T-helper 17 cell (primary cell): ENCODE data around the gene HLCS. TPM values are rescaled to one million over a fixed set of nuclear protein-coding genes. Genes with fewer than 3 reads are reported as not detected.
"Not testable (repeated sequence)": the region's sequence is repeated elsewhere in the genome, so short reads cannot be mapped to it uniquely, and the experiment has no call there.

ENCODE experiments used
- ATAC-seq: fragments of 150-1000 bp; cut with Tn5 transposase; 2 replicates; pipeline ENCODE4 v1.10.0; 2021; ENCODE audit warnings: mild to moderate bottlenecking, moderate library complexity
- DNase-seq, 3 donors: peaks; one replicate each; pipeline versions ENCODE4 v3.0.0 to v3.0.0-alpha.2; 2020 to 2021
- H3K9me3 ChIP-seq: one replicate; pipeline ENCODE4 v1.7.0; 2013; ENCODE audit warnings: low read length, mild to moderate bottlenecking; ENCODE audit not compliant: control insufficient read depth, poor library complexity, severe bottlenecking
- H3K27ac Mint-ChIP-seq: one replicate; pipeline ENCODE4 v1.8.0; 2022; ENCODE audit warnings: mild to moderate bottlenecking, moderate library complexity, mixed read lengths
- H3K27me3 Mint-ChIP-seq: one replicate; pipeline ENCODE4 v1.8.0; 2022; ENCODE audit warnings: mixed read lengths
- H3K36me3 Mint-ChIP-seq: one replicate; pipeline ENCODE4 v1.8.0; 2022; ENCODE audit warnings: low read depth, mixed read lengths
- H3K4me1 Mint-ChIP-seq: one replicate; pipeline ENCODE4 v1.8.0; 2022; ENCODE audit warnings: mild to moderate bottlenecking, mixed read lengths
- H3K4me3 Mint-ChIP-seq: one replicate; pipeline ENCODE4 v1.8.0; 2022; ENCODE audit warnings: mild to moderate bottlenecking, moderate library complexity, mixed read lengths
- total RNA-seq, 4 donors: library from RNA in 2 of 4; stranded (reverse) in 2 of 4; gene quantifications; one replicate each; pipeline ENCODE4 v1.2.3 and lab custom pipeline; 2022 to 2026

HLCS gene
- total RNA-seq, 2 donors from 2014 or later, result 14.4 to 16.3 TPM

GRCh38 chr21:36825658-36826057, 140.8 kb downstream of the HLCS start:
- Mint-ChIP-seq H3K36me3 (peaks cover 5% of the 10 kb centered on the region), H3K4me3 (no peak overlapping the region), H3K27ac (no peak overlapping the region), H3K27me3 (no peaks in the 10 kb centered on the region), H3K4me1 (peaks cover 8% of the 10 kb centered on the region)
- H3K9me3 ChIP-seq, result no peaks in the 10 kb centered on the region
- ATAC-seq, result no peak
- no peak for DNase-seq

- Mint-ChIP-seq H3K36me3 (peaks cover 2% of the 10 kb centered on the region), H3K4me3 (no peak overlapping the region), H3K4me1 (peaks cover 7% of the 10 kb centered on the region), H3K27ac (no peak overlapping the region), H3K27me3 (no peaks in the 10 kb centered on the region)
- ATAC-seq (no peak), DNase-seq (no peak)
- no peaks in the 10 kb centered on the region for H3K9me3 ChIP-seq
These were observed 145.5 kb downstream of the HLCS start for GRCh38 chr21:36821032-36821299.

- ATAC-seq (no peak), DNase-seq (no peak)
- Mint-ChIP-seq H3K27me3 (no peaks in the 10 kb centered on the region), H3K27ac (no peak overlapping the region), H3K4me3 (no peak overlapping the region), H3K36me3 (peaks cover 2% of the 10 kb centered on the region), H3K4me1 (peaks cover 7% of the 10 kb centered on the region)
- H3K9me3 ChIP-seq, result no peaks in the 10 kb centered on the region
These were observed 146.1 kb downstream of the HLCS start for GRCh38 chr21:36820176-36821031.

DNA sequence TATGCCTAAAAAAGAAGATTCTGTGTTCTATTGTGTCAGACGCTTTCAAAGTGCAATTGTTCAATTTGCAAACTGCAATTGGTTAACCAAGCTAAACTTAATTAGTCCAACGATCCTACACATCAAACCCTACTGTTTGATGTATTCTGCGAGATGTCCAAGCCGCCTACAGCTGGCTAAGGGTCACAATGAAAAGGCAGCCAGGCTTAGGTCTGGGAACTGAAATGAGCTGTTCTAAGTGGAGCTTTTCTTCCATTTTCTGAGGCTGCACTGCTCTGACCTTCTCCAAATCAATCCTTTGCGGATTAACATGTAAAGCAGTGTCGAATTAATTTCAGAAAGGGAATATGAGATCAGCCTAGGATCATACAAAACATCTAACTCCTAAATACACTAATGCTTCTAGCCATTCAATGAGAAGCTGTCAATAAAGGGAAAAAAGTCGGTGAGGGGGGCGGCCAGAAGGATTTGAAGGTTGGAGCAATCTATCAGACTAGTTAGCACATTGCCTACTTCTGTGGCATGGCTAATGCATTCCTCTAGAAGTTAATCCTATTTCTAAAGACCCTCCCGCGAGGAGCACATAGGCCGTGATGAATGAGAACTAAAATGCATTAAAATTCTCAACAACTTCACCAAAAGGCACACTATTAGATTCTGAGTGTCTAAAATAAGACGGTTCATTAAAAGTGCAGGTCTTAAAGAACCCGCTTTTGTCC, 148.6 kb downstream of the HLCS start:
- H3K36me3 Mint-ChIP-seq, result peaks cover 2% of the 10 kb centered on the region
- ATAC-seq, result no peak
- peaks cover 7% of the 10 kb centered on the region for H3K4me1 Mint-ChIP-seq
- H3K4me3 Mint-ChIP-seq, result no peak overlapping the region
- H3K9me3 ChIP-seq, result no peaks in the 10 kb centered on the region
- DNase-seq, result no peak
- no peaks in the 10 kb centered on the region for H3K27me3 Mint-ChIP-seq
- H3K27ac Mint-ChIP-seq, result no peak overlapping the region

- H3K9me3 ChIP-seq, result no peaks in the 10 kb centered on the region
- no peak overlapping the region for H3K27ac Mint-ChIP-seq
- no peaks in the 10 kb centered on the region for H3K36me3 Mint-ChIP-seq
- no peak overlapping the region for H3K4me3 Mint-ChIP-seq
- DNase-seq (no peak), ATAC-seq (no peak)
- H3K27me3 Mint-ChIP-seq, result no peaks in the 10 kb centered on the region
- peaks cover 7% of the 10 kb centered on the region for H3K4me1 Mint-ChIP-seq
These were observed 149.8 kb downstream of the HLCS start for GRCh38 chr21:36816561-36817130.

GRCh38 chr21:36816026-36816425, 150.4 kb downstream of the HLCS start:
- H3K9me3 ChIP-seq, DNase-seq, H3K27me3 Mint-ChIP-seq, H3K4me3 Mint-ChIP-seq, H3K4me1 Mint-ChIP-seq, H3K36me3 Mint-ChIP-seq, ATAC-seq, H3K27ac Mint-ChIP-seq: not testable (repeated sequence)

- no peaks in the 10 kb centered on the region for H3K36me3 Mint-ChIP-seq
- no peak for ATAC-seq
- H3K27me3 Mint-ChIP-seq, result no peaks in the 10 kb centered on the region
- H3K27ac Mint-ChIP-seq, result no peak overlapping the region
- H3K4me3 Mint-ChIP-seq, result no peak overlapping the region
- no peaks in the 10 kb centered on the region for H3K9me3 ChIP-seq
- peaks cover 2% of the 10 kb centered on the region for H3K4me1 Mint-ChIP-seq
- DNase-seq, result no peak
These were observed 151.2 kb downstream of the HLCS start for GRCh38 chr21:36815284-36815683.

GRCh38 chr21:36813052-36813451, 153.4 kb downstream of the HLCS start:
- DNase-seq (no peak), ATAC-seq (no peak)
- Mint-ChIP-seq H3K27ac (no peak overlapping the region), H3K36me3 (no peaks in the 10 kb centered on the region), H3K4me1 (no peaks in the 10 kb centered on the region), H3K27me3 (no peaks in the 10 kb centered on the region), H3K4me3 (no peak overlapping the region)
- no peaks in the 10 kb centered on the region for H3K9me3 ChIP-seq

- H3K27ac Mint-ChIP-seq, result no peak overlapping the region
- H3K27me3 Mint-ChIP-seq, result no peaks in the 10 kb centered on the region
These were observed 154.7 kb downstream of the HLCS start for GRCh38 chr21:36811762-36812161.

DNA sequence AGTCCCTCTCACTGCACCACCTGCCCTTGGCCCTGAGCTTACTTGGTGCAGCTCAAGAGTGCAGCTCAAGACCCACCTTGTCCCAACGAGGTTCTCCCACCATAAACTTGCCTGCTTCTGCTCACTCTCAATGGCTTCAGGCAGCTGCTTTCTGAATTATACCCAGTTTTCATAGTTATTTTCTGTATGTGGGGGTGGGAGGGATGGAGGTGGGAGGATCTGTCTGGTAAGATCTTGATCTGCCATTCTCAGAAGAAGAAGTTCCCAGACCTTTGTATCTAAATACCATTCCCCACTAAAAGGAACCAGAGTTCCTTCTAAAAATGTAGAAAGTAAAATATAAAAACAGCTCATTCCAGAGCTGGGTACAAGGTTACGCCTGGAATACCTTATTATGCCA, 156.0 kb downstream of the HLCS start:
- H3K9me3 ChIP-seq, result no peaks in the 10 kb centered on the region
- DNase-seq, result no peak
- H3K4me3 Mint-ChIP-seq, result no peak overlapping the region
- no peaks in the 10 kb centered on the region for H3K36me3 Mint-ChIP-seq
- ATAC-seq, result no peak
- H3K27ac Mint-ChIP-seq, result no peak overlapping the region
- H3K27me3 Mint-ChIP-seq, result no peaks in the 10 kb centered on the region
- peaks cover 3% of the 10 kb centered on the region for H3K4me1 Mint-ChIP-seq

More at GRCh38 chr21:36811762-36812161, 154.7 kb downstream of the HLCS start:
- Mint-ChIP-seq H3K36me3 (no peaks in the 10 kb centered on the region), H3K4me1 (no peaks in the 10 kb centered on the region), H3K4me3 (no peak overlapping the region)
- ATAC-seq, result no peak
- H3K9me3 ChIP-seq, result no peaks in the 10 kb centered on the region
- no peak for DNase-seq

- no peaks in the 10 kb centered on the region for H3K27me3 Mint-ChIP-seq
- H3K27ac Mint-ChIP-seq, result no peak overlapping the region
- H3K9me3 ChIP-seq, result no peaks in the 10 kb centered on the region
- H3K36me3 Mint-ChIP-seq, result peaks cover 3% of the 10 kb centered on the region
- H3K4me3 Mint-ChIP-seq, result no peak overlapping the region
- ATAC-seq, result no peak
- no peak for DNase-seq
- H3K4me1 Mint-ChIP-seq, result peaks cover 5% of the 10 kb centered on the region
These were observed 159.0 kb downstream of the HLCS start for GRCh38 chr21:36807422-36807928.

- no peak overlapping the region for H3K27ac Mint-ChIP-seq
- peaks cover 5% of the 10 kb centered on the region for H3K4me1 Mint-ChIP-seq
- no peaks in the 10 kb centered on the region for H3K27me3 Mint-ChIP-seq
- no peak for ATAC-seq
- DNase-seq, result no peak
- peaks cover 3% of the 10 kb centered on the region for H3K36me3 Mint-ChIP-seq
- no peaks in the 10 kb centered on the region for H3K9me3 ChIP-seq
- no peak overlapping the region for H3K4me3 Mint-ChIP-seq
These were observed 160.4 kb downstream of the HLCS start for GRCh38 chr21:36806103-36806502.

GRCh38 chr21:36804874-36805611, 161.4 kb downstream of the HLCS start:
- H3K9me3 ChIP-seq, result no peaks in the 10 kb centered on the region
- H3K4me3 Mint-ChIP-seq, result no peak overlapping the region
- DNase-seq (no peak), ATAC-seq (no peak)
- peaks cover 5% of the 10 kb centered on the region for H3K4me1 Mint-ChIP-seq
- H3K36me3 Mint-ChIP-seq, result peaks cover 3% of the 10 kb centered on the region
- no peaks in the 10 kb centered on the region for H3K27me3 Mint-ChIP-seq
- peak overlapping the region; percentile 29 for H3K27ac Mint-ChIP-seq
